GM12875 (cell line): ENCODE data around the gene LHFPL2.

Experiments used
- H3K4me3 ChIP-seq: one replicate; pipeline ENCODE4 v1.5.1; 2011; ENCODE audit warnings: low read depth, low read length, control low read depth
- TF ChIP-seq, protein P1 (sequence below): IDR thresholded peaks from 2 replicates; pipeline ENCODE4 v1.5.1; 2011; ENCODE audit warnings: low read depth, mild to moderate bottlenecking, control low read depth, inconsistent platforms, low read length, moderate library complexity, borderline replicate concordance; ENCODE audit not compliant: insufficient read depth

Gene LHFPL2

GRCh38 chr5:78506261-78507024 is 142.1 kb downstream of the LHFPL2 start:
- H3K4me3 ChIP-seq, result no peak overlapping the region

GRCh38 chr5:78505860-78506259 is 142.7 kb downstream of the LHFPL2 start:
- TF ChIP-seq, protein P1, sequence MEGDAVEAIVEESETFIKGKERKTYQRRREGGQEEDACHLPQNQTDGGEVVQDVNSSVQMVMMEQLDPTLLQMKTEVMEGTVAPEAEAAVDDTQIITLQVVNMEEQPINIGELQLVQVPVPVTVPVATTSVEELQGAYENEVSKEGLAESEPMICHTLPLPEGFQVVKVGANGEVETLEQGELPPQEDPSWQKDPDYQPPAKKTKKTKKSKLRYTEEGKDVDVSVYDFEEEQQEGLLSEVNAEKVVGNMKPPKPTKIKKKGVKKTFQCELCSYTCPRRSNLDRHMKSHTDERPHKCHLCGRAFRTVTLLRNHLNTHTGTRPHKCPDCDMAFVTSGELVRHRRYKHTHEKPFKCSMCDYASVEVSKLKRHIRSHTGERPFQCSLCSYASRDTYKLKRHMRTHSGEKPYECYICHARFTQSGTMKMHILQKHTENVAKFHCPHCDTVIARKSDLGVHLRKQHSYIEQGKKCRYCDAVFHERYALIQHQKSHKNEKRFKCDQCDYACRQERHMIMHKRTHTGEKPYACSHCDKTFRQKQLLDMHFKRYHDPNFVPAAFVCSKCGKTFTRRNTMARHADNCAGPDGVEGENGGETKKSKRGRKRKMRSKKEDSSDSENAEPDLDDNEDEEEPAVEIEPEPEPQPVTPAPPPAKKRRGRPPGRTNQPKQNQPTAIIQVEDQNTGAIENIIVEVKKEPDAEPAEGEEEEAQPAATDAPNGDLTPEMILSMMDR, result no peak
- no peak overlapping the region for H3K4me3 ChIP-seq

More at GRCh38 chr5:78506261-78507024, 142.1 kb downstream of the LHFPL2 start:
- TF ChIP-seq, protein P1, result no peak

DNA sequence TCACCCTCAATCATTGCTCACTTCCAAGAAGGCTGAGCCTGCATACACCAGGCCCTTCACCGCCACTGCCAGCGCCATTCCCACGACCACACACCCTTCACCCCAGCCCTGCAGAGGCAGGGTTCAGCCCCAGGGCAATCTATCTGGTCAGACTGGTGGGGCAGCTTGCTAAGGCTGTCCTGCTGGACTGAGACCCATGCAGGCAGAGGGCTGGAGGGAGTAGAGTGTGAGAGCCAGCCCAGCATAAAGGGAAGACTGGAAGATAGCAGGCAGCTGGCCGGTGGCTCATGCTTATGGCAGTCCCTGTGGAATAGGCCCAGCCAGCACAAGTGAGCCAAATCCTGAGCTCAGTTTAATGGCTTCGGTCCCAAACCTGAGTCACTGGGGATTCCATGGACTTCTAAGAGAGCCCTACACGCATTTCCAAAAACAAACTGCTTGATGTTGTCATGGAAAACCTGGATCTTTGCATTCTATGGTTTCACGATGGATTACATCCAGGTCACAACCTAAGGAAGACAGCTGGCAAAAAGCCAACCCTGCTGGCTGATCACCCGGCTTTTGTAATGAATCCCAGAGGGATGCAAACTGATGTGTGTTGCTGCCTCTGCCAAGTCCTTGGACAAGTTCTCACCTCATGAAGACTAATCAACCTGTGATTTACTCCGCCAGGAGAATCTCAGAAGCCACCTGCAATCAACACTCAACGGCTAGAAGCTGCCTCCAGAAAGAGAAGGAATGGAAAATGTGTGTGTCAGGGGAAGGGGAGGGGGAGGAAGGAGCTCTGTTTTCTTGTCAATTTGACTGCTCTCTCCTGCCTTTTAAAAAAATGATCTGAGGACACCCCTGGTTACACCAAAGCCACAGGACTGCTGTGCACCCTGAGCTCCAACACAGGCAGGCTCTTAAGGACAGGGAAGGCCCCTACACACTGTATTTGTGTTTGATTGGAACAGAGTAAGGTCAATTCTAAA is 143.6 kb downstream of the LHFPL2 start:
- H3K4me3 ChIP-seq, result no peak overlapping the region
- TF ChIP-seq, protein P1, result no peak

- TF ChIP-seq, protein P1, result no peak
- H3K4me3 ChIP-seq, result no peak overlapping the region
These were observed 144.5 kb downstream of the LHFPL2 start for GRCh38 chr5:78503958-78504653.

GRCh38 chr5:78501411-78502352 is 146.9 kb downstream of the LHFPL2 start:
- TF ChIP-seq, protein P1, result no peak
- no peak overlapping the region for H3K4me3 ChIP-seq

GRCh38 chr5:78500871-78501270 is 147.7 kb downstream of the LHFPL2 start:
- H3K4me3 ChIP-seq, result no peak overlapping the region
- TF ChIP-seq, protein P1, result no peak
